ENCODE measurements around the gene REEP1.

REEP1 gene

GRCh38 chr2:86193901-86194567 is 143.4 kb downstream of the REEP1 start:
- peak in 1 of 5 donors; percentile 16 for DNase-seq

DNA sequence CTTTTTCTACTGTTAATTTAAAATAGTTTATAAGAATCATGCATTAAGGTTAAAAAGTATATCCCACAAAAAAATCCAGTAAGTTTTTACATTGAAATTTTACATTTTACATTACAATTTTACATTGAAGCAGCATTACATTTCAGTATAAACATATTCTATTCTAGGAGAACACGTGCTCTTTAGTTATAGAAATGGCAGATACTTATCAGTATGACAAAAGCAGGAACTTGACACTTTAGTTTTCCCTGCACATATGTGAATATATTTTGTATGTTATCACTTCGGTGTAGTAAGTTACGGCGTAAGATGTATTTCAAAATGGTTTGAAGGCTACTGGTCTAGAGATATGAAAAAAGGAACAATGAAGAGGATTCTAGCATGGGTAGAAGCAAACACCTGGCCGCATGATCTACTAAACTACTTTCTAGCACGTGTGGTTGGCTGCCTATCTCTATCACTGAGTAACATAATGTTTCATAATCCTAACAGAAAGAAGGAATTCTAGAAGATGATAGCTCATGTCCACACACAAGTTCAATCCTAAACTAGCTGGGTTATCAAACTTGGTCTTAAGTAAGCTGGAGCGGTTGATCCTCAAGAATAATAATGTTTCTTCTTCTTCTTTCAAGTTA is 147.5 kb downstream of the REEP1 start:
- DNase-seq = no peak

DNA sequence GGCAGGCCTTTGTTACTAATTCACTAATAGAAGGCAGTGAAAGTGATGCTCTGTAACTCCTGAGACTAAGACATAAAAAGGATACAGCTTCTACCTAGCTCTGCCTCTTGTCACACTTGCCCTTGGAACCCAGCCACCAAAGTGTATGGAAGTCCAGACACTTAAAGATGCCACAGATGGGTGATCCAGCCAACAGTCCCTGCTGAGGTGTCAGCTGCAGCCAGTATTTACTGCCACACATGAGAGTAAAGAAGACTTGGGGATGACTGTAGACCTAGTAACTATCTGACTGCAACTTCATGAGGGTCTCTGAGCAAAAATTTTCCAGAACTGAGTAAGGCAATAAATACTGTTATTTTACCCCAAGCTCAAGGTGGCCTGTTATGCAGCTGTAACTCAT is 151.0 kb downstream of the REEP1 start:
- peak in 1 of 5 donors; percentile 11 for DNase-seq

- DNase-seq = peak in 1 of 5 donors; percentile 61
These were observed 151.8 kb downstream of the REEP1 start for GRCh38 chr2:86185517-86186212.

- no peak for DNase-seq
These were observed 160.8 kb downstream of the REEP1 start for GRCh38 chr2:86176597-86176996.

- DNase-seq = no peak
These were observed 161.6 kb downstream of the REEP1 start for GRCh38 chr2:86175828-86176227.

DNA sequence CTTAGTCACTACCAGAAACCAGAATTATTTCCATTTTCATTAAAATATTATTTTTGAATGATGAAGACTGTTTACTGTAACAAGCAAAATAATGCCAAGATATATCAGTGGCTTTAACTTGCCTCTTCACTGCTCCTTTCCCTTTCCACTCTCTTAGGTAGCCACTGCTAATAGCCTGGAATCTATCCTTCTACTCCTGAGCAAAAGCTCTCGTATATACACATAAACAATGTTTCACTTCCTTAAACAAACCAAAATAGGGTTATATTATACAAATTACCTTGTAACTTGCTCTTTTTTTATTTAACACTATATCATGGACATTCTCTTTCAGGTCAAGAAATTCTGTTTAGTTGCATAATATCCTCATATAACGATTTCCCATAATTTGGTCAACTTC is 163.0 kb downstream of the REEP1 start:
- no peak for DNase-seq

- DNase-seq = no peak
These were observed 164.8 kb downstream of the REEP1 start for GRCh38 chr2:86172610-86173009.

- no peak for DNase-seq
These were observed 166.1 kb downstream of the REEP1 start for GRCh38 chr2:86171295-86171694.

DNA sequence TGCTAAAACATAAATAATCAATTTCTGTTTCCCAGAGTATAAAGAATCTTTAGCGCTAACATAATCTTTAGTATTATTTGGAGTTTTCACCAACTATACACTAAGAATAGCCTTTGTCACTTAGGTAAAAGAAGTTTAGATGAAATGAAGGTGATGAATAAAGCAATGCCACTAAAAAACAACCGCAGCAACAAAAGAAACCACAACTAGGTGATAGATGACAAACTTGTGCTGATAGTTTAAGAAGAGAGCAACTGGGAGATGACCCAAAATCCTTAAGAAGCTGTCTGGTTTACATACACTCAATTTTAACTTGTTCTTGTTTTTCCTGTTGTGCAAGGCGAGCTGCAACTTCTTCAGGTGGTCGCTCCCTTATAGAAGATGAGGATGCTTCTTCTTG is 167.0 kb downstream of the REEP1 start:
- no peak for DNase-seq
